Stimulated activated CD8-positive, alpha-beta memory T cell treated with anti-CD3 and anti-CD28 coated beads, Interleukin-15, amount 100 ng/mL, for 24 hours (primary cell): ENCODE measurements around the gene IPO11.

ENCODE experiments used
- DNase-seq: peaks from one replicate; pipeline ENCODE4 v3.0.0-alpha.2; 2020; ENCODE audit warnings: low read depth

The IPO11 gene

DNA sequence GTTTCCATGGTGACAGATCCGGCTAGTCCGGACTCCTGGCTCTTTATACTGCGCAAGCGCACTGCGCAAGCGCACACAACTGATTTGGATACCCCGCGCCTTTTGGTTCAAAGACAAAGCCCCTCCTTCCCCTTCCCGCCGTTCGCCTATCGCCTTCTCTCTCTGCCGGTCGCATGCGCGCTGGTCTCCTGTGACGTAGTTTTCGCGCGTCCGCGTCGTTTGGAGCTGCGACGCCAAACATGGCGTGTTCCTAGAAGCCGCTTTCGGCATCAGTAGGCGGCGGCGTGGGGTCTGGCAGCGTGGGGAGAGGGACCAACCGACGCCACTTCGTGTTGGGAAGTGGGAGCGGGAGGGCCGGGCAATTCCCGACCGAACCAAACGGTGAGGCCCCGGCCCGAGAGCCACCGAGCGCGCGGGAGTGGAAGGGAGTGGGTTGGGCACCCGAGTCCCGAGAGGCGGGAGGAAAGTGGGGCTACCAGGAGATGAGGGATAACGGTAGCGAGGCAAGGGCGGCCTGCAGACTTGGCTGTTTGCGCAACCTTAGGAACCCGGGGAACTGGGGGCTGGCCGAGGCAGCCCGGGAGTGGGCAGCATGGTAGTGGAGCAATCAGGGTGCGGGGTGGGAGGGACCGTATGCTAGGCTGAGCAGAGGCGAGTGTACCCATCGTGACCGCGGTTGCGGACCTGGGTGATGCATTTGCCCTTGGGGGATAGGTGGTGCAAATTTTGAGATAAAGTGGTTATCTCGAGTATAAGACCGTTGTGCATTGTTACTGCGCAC lies at the start of gene IPO11:
TSS of gene IPO11 (plus strand) at position 215 of the 781 bp plus-strand sequence. CDS start 24,517 bp downstream, outside the sequence.
- DNase-seq: peak; percentile 95

DNA sequence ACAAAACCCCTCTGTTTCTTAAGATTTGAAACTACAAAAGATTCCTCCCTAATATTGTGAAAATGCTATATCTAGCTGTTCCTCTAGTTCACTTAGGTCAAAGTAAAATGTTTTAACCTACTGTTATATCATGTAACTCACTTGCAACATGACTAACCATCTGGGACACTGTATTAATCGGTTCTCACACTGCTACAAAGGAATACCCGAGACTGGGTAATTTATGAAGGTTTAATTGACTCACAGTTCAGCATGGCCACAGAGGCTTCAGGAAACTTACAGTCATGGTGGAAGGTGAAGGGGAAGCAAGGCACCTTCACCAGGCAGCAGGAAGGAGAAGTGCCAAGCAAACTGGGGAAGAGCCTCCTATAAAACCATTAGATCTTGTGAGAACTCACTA lies 43.5 kb upstream of the IPO11 start:
- no peak for DNase-seq

DNA sequence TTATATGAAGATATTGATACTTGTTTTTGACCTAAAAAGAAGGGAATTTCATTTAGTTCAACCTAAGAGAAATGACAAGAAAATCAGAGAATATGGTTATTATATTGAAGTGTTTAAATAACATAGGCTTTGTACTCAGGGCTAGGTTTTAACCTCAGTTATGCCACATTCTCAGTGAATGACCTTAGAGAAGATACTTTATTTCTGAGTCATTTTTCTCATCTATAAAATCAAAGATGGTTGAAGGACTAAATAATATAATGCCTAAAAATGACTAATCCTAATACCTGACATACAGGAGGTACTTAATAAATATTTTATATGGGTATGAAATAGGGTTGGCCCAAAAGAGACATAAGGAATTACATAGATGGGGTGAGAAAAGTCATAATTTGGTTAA lies 41.2 kb upstream of the IPO11 start:
- no peak for DNase-seq

DNA sequence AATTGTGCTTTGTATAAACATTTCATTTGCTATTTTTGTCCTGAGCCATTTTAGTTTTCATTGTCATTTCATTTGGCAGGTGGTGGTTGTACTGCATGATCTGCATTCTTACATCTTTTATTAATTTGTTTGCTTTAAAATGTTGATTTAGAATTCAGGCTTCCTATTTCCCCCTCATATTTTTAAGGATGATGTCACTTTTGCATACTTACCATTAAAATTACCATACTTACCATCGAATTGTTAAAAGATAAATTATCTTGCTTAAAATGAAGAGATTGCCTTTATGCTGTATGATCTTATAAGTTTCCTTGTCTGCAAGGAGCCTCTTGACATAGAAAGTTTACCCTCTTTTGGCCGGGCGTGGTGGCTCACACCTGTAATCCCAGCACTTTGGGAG lies 40.0 kb upstream of the IPO11 start:
- no peak for DNase-seq

DNA sequence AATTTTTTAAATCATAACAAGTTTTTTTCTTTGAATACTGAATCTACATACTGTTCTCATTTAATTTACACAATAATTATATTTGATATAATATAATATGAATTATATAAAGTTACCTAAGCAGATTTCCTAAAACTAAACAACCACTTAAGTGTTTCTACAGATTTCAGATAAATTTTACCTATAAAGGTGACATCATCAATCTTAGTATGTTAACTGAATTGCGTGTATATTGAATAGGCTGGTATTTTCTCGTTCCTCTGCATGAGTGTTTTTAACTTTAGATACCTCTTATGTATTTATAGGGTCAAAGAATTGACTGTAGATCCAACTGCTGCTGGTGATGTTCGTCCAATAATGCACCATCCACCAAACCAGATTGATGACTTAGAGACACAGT lies 39.2 kb upstream of the IPO11 start:
- DNase-seq: no peak

DNA sequence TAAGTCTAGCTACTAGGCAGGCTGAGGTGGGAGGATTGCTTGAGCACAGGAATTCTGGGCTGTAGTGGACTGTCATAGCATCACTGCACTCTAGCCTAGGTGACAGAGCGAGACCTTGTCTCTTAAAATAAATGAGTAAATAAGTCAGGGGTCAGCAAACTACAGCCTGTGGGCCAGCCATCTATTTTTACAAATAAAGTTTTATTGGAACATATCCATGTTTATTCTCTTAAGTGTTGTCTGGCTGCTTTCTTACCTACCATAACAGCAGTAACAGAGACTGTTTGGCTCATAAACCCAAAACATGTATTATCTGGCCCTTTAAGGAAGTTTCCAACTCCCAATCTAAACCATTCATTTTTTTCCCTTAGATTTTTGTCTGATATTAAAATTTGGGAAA lies 38.5 kb upstream of the IPO11 start:
- DNase-seq: no peak

DNA sequence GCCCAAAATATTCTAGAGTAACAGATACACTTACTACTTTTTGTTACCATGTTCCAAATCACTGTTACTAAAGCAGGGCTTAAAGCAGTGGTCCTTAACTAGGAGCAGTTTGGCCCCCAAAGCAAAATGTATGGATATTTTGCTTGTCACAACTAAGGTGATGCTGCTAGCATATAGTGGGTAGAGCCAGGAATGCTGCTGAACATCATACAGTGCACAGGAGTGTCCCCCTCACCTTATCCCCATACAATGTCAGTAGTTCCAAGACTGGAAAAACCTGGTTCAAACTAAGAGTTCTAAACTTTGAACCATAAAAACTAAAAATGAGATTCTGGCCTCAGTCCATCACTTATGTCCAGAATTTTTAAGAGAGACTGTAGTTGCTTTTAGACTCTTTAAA lies 36.9 kb upstream of the IPO11 start:
- no peak for DNase-seq

DNA sequence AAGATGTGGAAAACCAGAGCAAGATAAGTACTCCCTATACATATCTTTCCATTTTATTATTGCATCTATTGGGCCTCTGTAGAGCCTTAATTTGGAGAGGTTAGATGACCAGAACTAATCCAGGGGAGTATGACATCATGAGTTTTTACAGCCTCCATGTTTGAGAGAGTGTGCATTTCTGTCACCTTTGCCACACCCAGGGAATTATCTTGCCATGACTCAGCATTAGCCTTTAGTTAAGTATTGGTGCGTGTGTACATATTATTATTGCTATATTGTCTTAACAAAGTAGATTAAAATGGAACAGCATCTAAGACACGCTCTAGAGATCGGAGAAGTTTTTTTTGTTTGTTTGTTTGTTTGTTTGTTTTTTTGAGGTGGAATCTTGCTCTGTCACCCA lies 36.5 kb upstream of the IPO11 start:
- no peak for DNase-seq

DNA sequence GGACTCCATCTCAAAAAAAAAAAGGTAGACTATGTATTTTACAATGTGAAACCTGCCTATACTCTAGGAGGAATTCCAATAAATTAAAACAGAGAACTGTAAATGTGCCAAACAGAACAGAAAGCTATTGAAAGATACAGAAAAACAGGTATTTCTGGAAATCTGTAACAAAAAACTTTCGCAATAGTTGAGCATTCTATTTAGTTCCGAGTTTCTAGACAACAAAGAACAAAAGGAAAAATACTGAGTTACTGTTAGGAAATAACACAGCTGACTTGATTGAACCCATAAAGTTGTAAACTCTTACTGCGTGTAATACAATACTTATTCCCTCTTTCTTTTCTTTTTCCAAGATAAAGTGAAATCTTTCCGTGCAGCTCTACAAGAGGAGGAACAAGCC lies 27.4 kb upstream of the IPO11 start:
- DNase-seq: no peak

DNA sequence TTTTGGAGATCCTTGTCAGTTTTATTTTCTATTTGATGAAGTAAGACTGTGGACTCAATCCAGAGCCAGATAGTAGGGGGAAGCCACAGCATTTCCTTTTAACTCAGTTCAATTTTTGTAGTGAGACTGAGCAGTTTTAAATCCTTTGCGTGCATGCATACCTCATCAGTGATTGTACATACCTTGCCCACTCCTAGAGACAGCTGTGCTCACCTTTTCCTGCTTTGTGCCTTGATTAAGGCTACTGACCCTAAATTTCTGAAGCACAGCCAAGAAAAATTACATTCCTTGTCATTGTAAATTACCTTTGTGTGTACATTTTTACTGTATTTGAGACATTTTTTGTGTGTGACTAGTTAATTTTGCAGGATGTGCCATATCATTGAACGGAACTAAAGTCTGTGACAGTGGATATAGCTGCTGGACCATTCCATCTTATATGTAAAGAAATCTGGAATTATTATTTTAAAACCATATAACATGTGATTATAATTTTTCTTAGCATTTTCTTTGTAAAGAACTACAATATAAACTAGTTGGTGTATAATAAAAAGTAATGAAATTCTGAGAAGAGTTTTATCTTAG lies 26.7 kb upstream of the IPO11 start:
- DNase-seq: no peak

DNA sequence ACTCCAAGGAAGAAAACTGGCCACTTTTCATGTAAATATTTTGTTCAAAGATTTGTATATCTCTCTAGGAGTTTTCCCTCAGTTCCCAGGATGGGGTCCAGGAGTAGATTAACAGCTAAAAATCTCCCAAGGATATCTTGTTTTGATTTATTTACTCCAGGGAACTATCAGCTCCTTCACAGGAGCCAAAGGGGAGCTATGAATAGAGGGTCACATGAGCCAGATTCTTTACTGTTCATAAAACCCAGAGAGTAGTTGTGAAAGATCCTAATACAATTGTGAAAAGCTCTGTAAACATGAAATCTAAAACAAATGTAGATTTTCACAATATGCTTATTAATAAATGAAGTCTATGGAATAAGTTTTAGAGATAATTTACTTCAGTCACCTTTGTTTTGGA lies 25.7 kb upstream of the IPO11 start:
- DNase-seq: no peak

DNA sequence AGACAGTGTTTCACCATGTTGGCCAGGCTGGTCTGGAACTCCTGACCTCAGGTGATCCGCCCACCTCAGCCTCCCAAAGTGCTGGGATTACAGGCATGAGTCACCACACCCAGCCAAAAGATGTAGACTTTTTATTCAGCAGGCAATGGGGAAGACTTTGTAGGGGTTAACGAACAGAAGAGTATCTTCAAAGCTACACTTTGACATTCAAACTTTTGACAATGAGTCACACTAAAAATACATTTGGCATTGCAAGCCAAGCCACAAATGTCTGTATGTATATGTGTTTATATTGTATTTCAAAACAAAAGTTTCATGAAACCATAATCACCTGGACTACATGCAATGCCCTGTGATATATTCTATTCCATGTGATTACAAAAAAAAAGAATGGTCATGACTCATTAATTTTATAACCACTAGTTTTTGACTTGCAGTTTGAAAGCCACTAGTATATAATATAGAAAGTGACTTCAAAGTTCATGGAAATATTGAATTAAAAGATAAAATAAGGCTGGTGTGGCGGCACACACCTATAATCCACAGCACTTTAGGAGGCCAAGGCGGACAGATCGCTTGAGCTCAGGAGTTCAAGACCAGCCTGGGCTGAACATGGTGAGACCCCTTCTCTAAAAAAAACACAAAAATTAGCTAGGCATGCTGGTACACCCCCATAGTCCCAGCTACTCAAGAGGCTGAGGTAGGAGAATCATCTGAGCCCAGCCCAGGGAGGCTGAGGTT lies 17.2 kb upstream of the IPO11 start:
- no peak for DNase-seq

DNA sequence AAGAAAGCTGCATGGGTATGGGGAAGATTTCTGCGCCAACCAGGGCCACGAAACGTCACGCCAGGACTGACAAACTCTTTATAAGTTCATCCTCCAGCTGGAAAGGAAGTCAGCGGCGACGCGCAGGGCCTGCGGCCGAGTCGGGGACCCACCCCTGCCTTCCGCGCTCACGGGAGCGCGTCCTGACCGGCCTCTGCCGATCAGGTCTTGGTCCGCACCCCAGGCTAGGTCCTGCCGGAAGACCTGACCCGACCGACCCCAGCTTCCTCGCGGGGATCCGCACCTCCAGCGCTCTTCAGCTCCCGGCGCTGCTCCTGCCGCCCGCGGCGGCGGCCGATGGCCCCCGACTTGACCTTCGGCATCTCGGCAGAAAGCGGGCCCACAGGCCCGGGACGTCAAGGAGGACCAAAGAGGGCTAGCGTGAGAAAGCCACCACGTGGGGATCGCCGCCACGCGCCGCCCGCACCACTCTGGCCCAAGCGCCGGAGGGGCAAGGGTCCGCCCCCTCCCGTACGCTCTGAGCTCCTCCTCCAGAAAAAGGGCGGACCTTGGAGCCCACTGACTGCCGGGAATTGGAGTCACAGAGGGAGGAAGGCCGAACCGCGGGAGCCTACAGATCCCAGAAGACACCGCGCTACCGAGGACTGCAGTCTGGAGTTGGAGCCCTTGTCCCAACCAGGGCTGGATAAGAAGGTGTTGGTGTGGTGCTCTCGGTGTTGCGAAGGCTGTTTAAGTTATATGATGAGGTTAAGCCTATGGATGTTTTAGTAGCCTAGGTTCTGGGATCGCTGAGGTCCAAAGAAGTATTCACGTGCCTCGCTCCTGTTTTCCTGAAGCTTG lies 8.9 kb upstream of the IPO11 start, which contains the start of gene DIMT1:
TSS of gene DIMT1 (minus strand) at position 495 of the 840 bp plus-strand sequence. CDS start at position 362, 133 bp downstream.
- DNase-seq: peak; percentile 68

DNA sequence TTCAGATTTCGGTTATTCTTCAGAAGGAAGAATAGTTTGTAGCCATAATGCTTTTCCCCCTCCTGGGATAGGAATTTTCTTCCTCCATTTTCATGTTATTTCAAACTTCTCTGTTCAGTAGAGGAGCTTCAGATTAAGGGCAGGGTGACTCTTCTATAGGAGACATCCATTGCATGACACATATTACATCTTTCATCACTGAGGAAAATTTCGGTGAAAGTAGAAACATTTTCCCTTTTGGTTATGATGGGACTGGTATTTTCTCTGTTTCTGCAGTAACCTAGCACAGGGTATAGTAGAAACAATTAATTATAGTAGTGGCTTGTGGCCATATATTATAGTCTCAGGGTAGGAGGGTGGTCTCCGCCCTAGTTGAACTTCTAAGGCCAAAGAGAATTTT lies 1.1 kb downstream of the IPO11 start:
- DNase-seq: no peak

DNA sequence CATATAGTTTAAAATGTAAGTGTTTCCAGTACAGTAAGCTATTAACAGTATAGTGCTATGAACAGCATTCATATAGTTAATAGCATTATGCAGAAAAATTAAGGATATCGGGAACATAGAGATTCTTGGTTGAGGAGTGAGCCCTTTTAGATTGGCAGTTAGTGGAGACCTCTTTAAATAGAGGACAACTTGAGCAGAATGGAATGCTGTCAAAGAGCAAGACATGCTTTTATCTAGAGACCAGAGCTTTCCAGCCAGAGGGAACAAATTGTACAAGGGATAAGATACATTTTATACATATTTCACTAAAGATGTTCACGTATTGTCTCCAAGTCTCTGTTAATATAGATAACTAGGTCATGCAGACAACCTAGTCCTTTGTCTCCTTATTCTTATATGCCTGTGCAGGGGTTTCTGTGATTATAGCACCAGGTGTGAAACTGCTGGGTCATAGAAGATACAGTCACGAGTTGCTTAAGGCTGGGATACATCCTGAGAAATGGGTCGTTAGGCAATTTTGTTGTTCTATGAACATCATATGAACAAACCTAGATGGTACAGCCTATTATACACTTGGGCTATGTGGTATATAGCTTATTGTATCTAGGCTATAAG lies 6.0 kb downstream of the IPO11 start:
- DNase-seq: no peak

DNA sequence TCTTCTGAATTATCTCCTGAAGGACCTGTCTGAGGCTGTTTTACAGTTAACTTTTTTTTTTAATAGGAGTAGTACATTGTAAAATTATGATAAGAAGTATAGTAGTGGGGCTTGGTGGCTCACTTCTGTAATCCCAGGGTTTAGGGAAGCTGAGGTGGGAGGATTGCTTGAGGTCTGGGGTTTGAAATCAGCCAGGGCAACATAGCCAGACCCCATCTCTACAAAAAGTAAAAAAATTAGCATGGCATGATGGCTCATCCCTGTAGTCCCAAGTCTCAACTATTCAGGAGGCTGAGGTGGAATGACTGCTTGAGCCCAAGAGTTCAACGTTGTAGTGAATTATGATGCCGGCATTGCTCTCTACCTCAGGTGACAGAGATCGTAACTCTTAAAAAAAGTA lies 7.0 kb downstream of the IPO11 start:
- DNase-seq: no peak

DNA sequence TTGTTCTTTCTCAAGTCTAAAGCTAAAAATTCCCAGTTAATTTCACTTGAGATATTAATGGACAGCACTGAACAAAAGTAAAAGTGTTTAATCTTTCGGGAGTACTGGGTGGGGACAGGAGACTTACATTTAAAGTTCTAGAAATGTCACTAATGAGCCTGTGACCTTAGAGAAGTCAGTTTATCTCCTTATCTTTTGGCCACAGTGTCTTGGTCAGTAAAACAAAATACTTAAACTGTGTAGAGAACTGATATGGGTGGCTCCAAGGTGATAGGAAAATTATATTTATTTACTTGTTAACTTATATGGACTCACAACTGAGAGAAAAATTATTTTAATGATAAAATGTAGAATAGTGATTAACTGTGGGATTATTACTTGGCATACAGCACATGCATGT lies 8.9 kb downstream of the IPO11 start:
- DNase-seq: no peak

DNA sequence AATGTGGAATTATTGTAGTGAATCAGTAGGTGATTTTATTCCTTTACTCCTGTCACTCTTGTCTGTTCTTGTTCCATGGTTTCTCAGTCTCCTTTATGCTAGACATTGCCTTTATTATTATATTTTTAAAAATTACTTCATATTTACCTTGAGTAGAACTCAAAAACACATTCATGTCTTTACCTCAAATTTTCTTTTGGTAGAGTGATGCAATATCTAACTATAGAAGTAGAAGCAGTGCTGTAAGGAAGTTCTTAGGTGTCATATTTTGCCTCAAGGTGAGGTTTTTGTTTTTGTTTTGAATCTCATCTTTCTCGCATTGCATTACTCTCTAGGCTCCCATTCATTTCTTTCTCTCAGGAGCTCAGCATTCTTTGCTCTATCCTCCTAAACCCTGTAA lies 12.2 kb downstream of the IPO11 start:
- DNase-seq: no peak

DNA sequence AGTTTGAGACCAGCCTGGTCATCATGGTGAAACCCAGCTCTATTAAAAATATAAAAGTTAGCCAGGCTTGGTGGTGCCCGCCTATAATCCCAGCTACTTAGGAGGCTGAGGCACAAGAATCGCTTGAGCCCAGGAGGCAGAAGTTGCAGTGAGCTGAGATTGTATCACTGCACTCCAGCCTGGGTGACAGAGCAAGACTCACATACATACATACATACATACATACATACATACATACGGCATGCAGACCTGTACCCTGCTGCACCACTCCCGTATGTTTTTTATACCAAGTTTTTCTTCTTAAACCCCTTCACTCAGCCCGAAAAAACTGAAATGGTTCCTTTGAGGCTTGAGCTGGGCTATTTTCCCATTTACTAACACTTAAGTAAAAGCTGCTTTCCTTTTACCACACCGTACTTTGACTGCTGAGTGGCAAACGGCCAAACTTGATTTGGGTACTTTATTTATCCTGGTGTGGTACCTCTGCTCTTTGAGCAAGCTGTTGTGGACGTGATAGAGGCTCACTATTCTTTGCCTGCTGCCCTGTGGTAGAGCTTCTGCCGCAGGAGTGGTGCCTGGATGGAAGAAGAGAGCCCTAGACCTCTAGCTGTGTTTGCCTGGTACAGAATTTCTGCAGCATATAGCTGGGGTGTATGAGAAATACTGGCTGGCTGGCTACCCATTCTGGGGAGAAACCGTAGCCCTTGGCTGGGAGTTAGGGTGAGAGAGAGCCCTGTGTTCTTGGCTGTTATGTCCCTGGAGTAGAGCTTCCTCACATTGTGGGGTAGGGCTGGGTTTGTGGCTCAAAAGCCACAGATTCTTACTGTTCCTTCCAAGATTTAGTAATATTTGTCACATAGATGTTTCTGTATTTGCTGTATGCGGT lies 19.4 kb downstream of the IPO11 start:
- DNase-seq: no peak

DNA sequence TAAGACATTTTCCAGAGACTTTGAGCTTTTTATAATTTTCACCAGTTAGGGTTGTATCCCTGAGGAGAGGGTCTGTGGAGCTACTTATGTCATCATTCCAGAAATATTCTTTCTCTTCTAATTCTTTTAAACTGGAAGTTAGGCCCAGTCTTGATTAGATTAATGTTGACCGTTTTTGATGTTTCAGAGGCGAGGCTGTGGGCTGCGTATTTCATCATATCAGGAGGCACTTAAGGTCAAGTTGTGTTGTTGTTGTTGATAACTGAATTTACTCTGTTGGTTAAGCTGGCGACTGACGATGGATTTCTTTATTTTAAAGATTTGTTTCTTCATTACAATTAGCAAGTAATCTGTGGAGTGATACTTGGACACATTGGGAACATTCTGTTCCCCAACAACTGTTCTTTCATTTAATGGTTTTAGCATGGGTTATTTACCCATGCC lies 20.1 kb downstream of the IPO11 start:
- DNase-seq: no peak

DNA sequence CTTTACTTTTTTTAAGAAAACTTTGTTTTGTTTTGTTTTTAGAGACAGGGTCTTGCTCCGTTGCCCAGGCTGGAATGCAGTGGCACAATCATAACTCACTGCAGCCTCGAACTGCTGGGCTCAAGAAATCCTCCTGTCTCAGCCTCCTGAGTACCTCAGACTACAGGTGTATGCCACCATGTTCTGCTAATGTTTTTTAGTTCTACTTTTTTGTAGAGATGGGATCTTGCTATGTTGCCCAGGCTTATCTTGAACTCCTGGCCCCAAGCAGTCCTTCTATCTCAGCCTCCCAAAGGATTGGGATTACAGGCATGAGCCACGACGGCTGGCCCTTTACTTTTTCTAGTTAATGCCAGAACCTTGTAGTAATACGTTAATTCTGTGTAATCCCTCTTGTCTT lies 36.0 kb downstream of the IPO11 start:
- no peak for DNase-seq
